Measurements from ENCODE around the gene KIF24.
"Not testable (repeated sequence)": the region's sequence is repeated elsewhere in the genome, so short reads cannot be mapped to it uniquely, and the experiment has no call there.

KIF24 gene

GRCh38 chr9:34370335-34370969 is 41.4 kb upstream of the KIF24 start:
- Histone ChIP-seq H3K9me3 (ENCODE audit: low read length) (no peaks in the 10 kb centered on the region), H3F3A (ENCODE audit: insufficient read depth, low read length) (no peaks in the 10 kb centered on the region; the same call in 1 of the 2 replicates), H3K9ac (ENCODE audit: low read length) (no peak overlapping the region), H3K27ac (ENCODE audit: low read depth, low read length, poor library complexity, severe bottlenecking) (no peak overlapping the region), H3K4me3 (ENCODE audit: low read depth, low read length, poor library complexity, severe bottlenecking) (no peak overlapping the region), H4K20me1 (ENCODE audit: insufficient read depth, low read length) (no peaks in the 10 kb centered on the region), H3K79me2 (ENCODE audit: insufficient read depth, low read length) (no peaks in the 10 kb centered on the region), H3K4me1 (ENCODE audit: insufficient read depth, low read length, severe bottlenecking) (peaks cover 7% of the 10 kb centered on the region), H2AFZ (ENCODE audit: low read length) (no peak overlapping the region), H3K4me2 (ENCODE audit: low read length) (no peak overlapping the region), H3K9me2 (ENCODE audit: low read depth, low read length) (no peaks in the 10 kb centered on the region), H3K36me3 (ENCODE audit: insufficient read depth, low read length) (peaks cover 33% of the 10 kb centered on the region), H3K27me3 (ENCODE audit: insufficient read depth, low read length) (no peaks in the 10 kb centered on the region)
- TF ChIP-seq EZH2 (IDR thresholded peaks at IDR 0.05; ENCODE audit: borderline replicate concordance, low read length) (no peak), CTCF (IDR thresholded peaks at IDR 0.05; ENCODE audit: low read length) (no peak)

- Histone ChIP-seq H3K79me2 (ENCODE audit: insufficient read depth, low read length) (no peaks in the 10 kb centered on the region), H3K27me3 (ENCODE audit: insufficient read depth, low read length) (no peaks in the 10 kb centered on the region), H3F3A (ENCODE audit: insufficient read depth, low read length) (no peaks in the 10 kb centered on the region; the same call in 1 of the 2 replicates), H3K4me1 (ENCODE audit: insufficient read depth, low read length, severe bottlenecking) (no peaks in the 10 kb centered on the region), H3K9me2 (ENCODE audit: low read depth, low read length) (no peaks in the 10 kb centered on the region), H3K9me3 (ENCODE audit: low read length) (no peaks in the 10 kb centered on the region), H3K36me3 (ENCODE audit: insufficient read depth, low read length) (peaks cover 33% of the 10 kb centered on the region), H4K20me1 (ENCODE audit: insufficient read depth, low read length) (no peaks in the 10 kb centered on the region), H3K9ac (ENCODE audit: low read length) (no peak overlapping the region), H3K4me2 (ENCODE audit: low read length) (no peak overlapping the region), H3K4me3 (ENCODE audit: low read depth, low read length, poor library complexity, severe bottlenecking) (no peak overlapping the region), H2AFZ (ENCODE audit: low read length) (no peak overlapping the region), H3K27ac (ENCODE audit: low read depth, low read length, poor library complexity, severe bottlenecking) (no peak overlapping the region)
- no peak for TF ChIP-seq CTCF (IDR thresholded peaks at IDR 0.05; ENCODE audit: low read length)
- no peak for TF ChIP-seq EZH2 (IDR thresholded peaks at IDR 0.05; ENCODE audit: borderline replicate concordance, low read length)
Measured at GRCh38 chr9:34369636-34370035, 40.6 kb upstream of the KIF24 start.

GRCh38 chr9:34368796-34369195 is 39.7 kb upstream of the KIF24 start:
- not testable (repeated sequence) for H3K4me2 ChIP-seq (ENCODE audit: low read length); H3K27me3 ChIP-seq (ENCODE audit: insufficient read depth, low read length); H3K9ac ChIP-seq (ENCODE audit: low read length); H3F3A ChIP-seq (ENCODE audit: insufficient read depth, low read length); H2AFZ ChIP-seq (ENCODE audit: low read length); H3K9me3 ChIP-seq (ENCODE audit: low read length); H4K20me1 ChIP-seq (ENCODE audit: insufficient read depth, low read length); H3K79me2 ChIP-seq (ENCODE audit: insufficient read depth, low read length); H3K4me1 ChIP-seq (ENCODE audit: insufficient read depth, low read length, severe bottlenecking); H3K4me3 ChIP-seq (ENCODE audit: low read depth, low read length, poor library complexity, severe bottlenecking); H3K9me2 ChIP-seq (ENCODE audit: low read depth, low read length); H3K27ac ChIP-seq (ENCODE audit: low read depth, low read length, poor library complexity, severe bottlenecking)
- peaks cover 33% of the 10 kb centered on the region for H3K36me3 ChIP-seq (ENCODE audit: insufficient read depth, low read length)

- peaks cover 33% of the 10 kb centered on the region for H3K36me3 ChIP-seq (ENCODE audit: insufficient read depth, low read length)
- H3K27me3 ChIP-seq (ENCODE audit: insufficient read depth, low read length); H3K4me1 ChIP-seq (ENCODE audit: insufficient read depth, low read length, severe bottlenecking); H3K4me2 ChIP-seq (ENCODE audit: low read length); H3K9me3 ChIP-seq (ENCODE audit: low read length); H3K27ac ChIP-seq (ENCODE audit: low read depth, low read length, poor library complexity, severe bottlenecking); H3K4me3 ChIP-seq (ENCODE audit: low read depth, low read length, poor library complexity, severe bottlenecking); H4K20me1 ChIP-seq (ENCODE audit: insufficient read depth, low read length); H3F3A ChIP-seq (ENCODE audit: insufficient read depth, low read length); H3K9me2 ChIP-seq (ENCODE audit: low read depth, low read length); H3K79me2 ChIP-seq (ENCODE audit: insufficient read depth, low read length); H2AFZ ChIP-seq (ENCODE audit: low read length); H3K9ac ChIP-seq (ENCODE audit: low read length): not testable (repeated sequence)
Measured at GRCh38 chr9:34367751-34368410, 38.8 kb upstream of the KIF24 start.

Measured in OCI-LY1 (cell line).